Left ventricle myocardium inferior (tissue), 1 donor: ENCODE measurements around the gene PDE10A. TPM values are rescaled to one million over a fixed set of nuclear protein-coding genes. Genes with fewer than 3 reads are reported as not detected.

Source experiments
- DNase-seq: peaks from one replicate; pipeline ENCODE4 v3.0.0-alpha.2; 2020
- H3K27ac ChIP-seq: fragments of 200-600 bp; replicated peaks from 2 replicates; pipeline ENCODE4 v1.8.0; 2021
- H3K27me3 ChIP-seq: fragments of 200-600 bp; 2 replicates; pipeline ENCODE4 v1.8.0; 2021; ENCODE audit warnings: low read depth
- H3K36me3 ChIP-seq: fragments of 200-600 bp; 2 replicates; pipeline ENCODE4 v1.8.0; 2021
- H3K4me1 ChIP-seq: fragments of 200-600 bp; 2 replicates; pipeline ENCODE4 v1.8.0; 2021
- H3K4me3 ChIP-seq: fragments of 200-600 bp; 2 replicates; pipeline ENCODE4 v1.8.0; 2021; ENCODE audit warnings: mild to moderate bottlenecking, moderate library complexity
- H3K9me3 ChIP-seq: fragments of 200-600 bp; replicated peaks from 2 replicates; pipeline ENCODE4 v1.8.0; 2021
- intact Hi-C: fragments of 100-400 bp; cut with micrococcal nuclease; formaldehyde crosslinking; loops from one replicate; pipeline ENCODE4 v1.11.0; 2022
- total RNA-seq: library from RNA; stranded (reverse); fragmentation: NEBNext Ultra II Directional; extraction: Animal tissue kit (Norgen Biotek cat#: 25700); gene quantifications from one replicate; pipeline ENCODE4 v1.2.1, GENCODE V29; 2021
- TF ChIP-seq, protein P1 (sequence below): fragments of 200-600 bp; IDR thresholded peaks from 2 replicates; pipeline ENCODE4 v1.8.0; 2021; ENCODE audit warnings: antibody characterized with exemption, mild to moderate bottlenecking, borderline replicate concordance
- donor health status: DM: no; HTN: yes; CAD: no; lungs with severe emphysema.

Gene PDE10A
- total RNA-seq, 1 donor from 2014 or later, result 12.2 TPM

DNA sequence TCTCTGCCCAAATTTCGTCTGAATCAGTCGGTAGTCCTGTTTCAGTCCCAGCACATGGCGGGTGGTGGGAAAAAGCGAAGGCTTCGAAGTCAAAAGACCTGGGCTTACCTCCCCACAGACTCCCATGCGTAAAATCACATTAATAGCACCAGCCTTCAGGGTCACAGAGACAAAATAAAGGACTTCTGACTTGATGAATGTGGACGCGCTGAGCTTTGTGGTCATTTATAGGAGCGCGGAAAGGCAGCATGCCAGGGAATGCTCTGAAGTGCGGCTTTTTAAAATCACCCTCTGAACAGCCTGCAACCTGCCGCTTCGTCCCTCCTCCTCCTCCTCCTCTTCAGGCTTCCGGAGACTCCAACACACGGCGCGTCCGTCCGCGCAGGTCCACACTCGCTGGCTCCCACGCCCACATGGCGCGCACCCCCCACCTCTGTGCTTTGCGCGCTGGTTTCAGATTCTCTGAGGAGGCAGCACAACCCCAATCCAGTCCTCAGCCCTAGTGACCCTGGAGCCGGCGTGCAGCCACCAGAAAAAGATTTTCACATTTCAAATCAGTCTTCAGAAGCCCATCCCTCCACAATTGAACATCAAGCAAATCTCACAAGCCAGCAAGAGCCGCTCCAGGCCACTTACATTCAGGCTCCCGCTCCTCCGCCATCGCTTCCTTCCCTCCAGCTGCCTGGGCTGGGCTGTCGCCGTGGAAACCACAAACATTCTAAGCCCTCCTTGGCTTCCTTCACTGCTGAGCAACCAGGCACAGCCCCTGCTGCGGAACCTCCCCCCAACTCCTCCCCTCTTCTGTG, 353.9 kb downstream of the PDE10A start, which contains the start of gene C6orf118:
TSS of gene C6orf118 (minus strand) at position 680 of the 806 bp plus-strand sequence. CDS start at position 661, 19 bp downstream.
- H3K4me1 ChIP-seq, result peaks cover 14% of the 10 kb centered on the region
- TF ChIP-seq, protein P1, sequence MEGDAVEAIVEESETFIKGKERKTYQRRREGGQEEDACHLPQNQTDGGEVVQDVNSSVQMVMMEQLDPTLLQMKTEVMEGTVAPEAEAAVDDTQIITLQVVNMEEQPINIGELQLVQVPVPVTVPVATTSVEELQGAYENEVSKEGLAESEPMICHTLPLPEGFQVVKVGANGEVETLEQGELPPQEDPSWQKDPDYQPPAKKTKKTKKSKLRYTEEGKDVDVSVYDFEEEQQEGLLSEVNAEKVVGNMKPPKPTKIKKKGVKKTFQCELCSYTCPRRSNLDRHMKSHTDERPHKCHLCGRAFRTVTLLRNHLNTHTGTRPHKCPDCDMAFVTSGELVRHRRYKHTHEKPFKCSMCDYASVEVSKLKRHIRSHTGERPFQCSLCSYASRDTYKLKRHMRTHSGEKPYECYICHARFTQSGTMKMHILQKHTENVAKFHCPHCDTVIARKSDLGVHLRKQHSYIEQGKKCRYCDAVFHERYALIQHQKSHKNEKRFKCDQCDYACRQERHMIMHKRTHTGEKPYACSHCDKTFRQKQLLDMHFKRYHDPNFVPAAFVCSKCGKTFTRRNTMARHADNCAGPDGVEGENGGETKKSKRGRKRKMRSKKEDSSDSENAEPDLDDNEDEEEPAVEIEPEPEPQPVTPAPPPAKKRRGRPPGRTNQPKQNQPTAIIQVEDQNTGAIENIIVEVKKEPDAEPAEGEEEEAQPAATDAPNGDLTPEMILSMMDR, result no peak
- H3K36me3 ChIP-seq, result no peaks in the 10 kb centered on the region

DNA sequence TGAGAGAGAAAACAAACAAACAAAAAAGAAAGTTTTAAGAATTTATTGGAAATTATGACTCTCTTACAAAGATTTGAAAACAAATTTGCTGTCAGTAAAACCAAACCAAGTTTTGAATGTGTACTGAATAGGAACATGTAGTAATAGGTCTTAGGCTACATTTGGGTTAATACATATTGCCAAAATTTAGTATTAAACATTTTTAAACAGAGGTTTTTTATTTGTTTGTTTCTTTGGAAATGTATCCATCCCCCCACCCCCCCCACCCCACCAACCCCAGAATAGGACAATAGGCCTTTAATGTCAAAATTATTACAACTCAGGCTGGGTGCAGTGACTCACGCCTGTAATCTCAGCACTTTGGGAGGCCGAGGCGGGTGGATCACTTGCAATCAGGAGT, 356.1 kb downstream of the PDE10A start:
- Histone ChIP-seq H3K27me3 (peaks cover 23% of the 10 kb centered on the region), H3K4me1 (peaks cover 14% of the 10 kb centered on the region), H3K27ac (no peak overlapping the region), H3K36me3 (no peaks in the 10 kb centered on the region), H3K4me3 (no peak overlapping the region), H3K9me3 (no peaks in the 10 kb centered on the region)
- no peak for DNase-seq
- TF ChIP-seq, protein P1, result no peak
- intact Hi-C loops, result no loop called here

More for the DNA sequence above, 353.9 kb downstream of the PDE10A start, which contains the start of gene C6orf118:
- peak; percentile 55 for DNase-seq
- H3K4me3 ChIP-seq, result peak within 1 kb of the TSS; percentile 67
- no peak within 1 kb of the TSS for H3K27ac ChIP-seq
- intact Hi-C loops, result no loop called here
- peaks cover 18% of the 10 kb centered on the region for H3K27me3 ChIP-seq
- H3K9me3 ChIP-seq, result no peaks in the 10 kb centered on the region

DNA sequence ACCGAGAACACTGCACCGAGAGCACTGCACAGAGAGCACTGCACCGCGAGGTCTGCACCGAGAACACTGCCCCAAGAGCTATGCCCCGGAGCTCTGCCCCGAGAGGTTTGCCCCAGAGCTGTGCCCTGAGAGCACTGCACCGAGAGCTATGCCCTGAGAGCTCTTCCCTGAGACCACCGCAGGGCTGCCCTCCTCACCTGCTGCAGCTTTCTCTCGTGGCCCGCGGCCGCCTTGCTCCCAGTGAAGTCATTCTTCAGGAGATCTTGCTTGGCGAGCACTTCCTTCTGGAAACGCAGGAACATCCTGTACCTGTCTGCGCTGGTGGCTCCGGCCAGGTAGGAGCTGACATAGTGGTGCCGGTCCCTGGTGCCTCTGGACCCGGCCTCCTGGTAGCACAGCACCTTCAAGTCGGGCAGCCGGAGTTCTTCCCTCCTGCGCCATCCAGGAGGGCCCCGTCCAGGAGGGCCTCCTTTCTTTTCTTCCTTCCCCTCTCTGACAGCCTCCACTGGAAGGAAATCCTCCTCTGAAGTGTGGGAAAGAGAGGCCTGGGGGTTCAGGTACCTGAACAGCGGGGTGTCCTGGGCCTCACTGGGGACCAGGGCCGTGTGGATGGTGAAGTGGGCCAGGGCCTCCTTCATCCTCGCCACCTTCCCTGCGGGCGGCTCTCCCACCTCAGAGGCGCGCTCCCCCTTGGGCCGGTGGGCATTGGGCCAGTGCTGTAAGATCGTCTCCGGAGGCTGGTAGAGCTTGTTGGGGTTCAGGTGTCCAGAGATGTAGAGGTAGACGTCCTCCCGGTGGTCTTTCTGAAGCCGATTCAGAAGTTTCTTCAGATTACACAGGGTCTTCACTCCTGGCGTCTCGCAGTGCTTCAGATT, 361.4 kb downstream of the PDE10A start:
- intact Hi-C loops, result no loop called here

DNA sequence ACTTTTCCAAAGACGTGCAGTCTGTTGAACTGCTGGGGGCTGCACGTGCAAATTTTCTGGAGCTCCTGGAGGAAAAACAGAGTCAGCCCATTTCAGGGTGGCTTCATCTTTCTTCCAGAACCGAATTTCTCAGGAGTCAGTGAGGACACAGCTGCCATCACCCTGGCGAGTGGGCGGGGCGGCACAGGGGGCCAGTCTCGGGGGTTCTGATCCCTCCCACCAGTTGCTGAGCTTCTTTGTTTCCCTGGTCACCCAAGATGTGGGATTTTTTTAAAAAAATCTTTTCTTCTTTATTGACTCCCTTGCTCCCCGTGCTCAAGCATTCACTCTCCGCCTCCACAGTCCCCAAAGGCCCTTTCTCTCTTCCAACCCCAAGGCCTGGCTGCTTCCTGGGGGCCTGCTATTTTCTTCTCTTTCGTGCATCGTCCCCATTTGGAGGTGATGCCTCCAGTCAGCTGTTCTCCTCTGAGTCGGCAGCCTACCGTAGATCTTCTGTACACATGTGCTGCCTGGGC, 362.6 kb downstream of the PDE10A start:
- H3K4me1 ChIP-seq, result no peaks in the 10 kb centered on the region
- no peaks in the 10 kb centered on the region for H3K36me3 ChIP-seq
- peaks cover 13% of the 10 kb centered on the region for H3K27me3 ChIP-seq
- DNase-seq, result no peak
- no peak overlapping the region for H3K4me3 ChIP-seq
- TF ChIP-seq, protein P1, result no peak
- H3K9me3 ChIP-seq, result no peaks in the 10 kb centered on the region
- no peak overlapping the region for H3K27ac ChIP-seq
- intact Hi-C loops, result no loop called here

More for the DNA sequence above, 361.4 kb downstream of the PDE10A start:
- Histone ChIP-seq H3K4me3 (no peak overlapping the region), H3K27ac (no peak overlapping the region), H3K36me3 (no peaks in the 10 kb centered on the region), H3K4me1 (no peaks in the 10 kb centered on the region), H3K9me3 (no peaks in the 10 kb centered on the region), H3K27me3 (peaks cover 13% of the 10 kb centered on the region)
- TF ChIP-seq, protein P1, result no peak
- no peak for DNase-seq

DNA sequence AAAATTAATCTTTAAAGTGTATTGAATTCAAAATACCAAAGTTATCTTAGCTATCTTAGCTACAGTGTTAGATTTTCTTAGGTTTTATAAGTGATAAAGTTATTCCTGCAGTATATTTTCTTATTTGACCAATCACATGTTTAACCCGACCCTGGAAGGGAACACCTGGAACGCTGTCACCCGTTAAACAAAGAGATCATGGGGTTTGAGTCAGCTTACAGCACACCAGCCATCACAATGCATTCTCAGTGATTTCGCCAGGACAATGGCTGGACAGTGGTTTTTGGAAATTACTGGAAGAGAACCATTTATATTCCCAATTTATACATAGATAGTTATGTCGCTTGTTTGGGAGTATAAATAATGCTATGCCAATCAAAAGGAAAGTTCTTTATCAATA, 364.2 kb downstream of the PDE10A start:
- Histone ChIP-seq H3K9me3 (no peaks in the 10 kb centered on the region), H3K27ac (no peak overlapping the region), H3K4me1 (no peaks in the 10 kb centered on the region), H3K27me3 (peaks cover 13% of the 10 kb centered on the region), H3K36me3 (no peaks in the 10 kb centered on the region), H3K4me3 (no peak overlapping the region)
- DNase-seq, result no peak
- intact Hi-C loops, result no loop called here
- TF ChIP-seq, protein P1, result no peak
